Lung (tissue), 12 donors: ENCODE results near the gene STK33. TPM values are rescaled to one million over a fixed set of nuclear protein-coding genes. Genes with fewer than 3 reads are reported as not detected.

Source experiments
- ATAC-seq: fragments of 200-7000 bp; cut with Tn5 transposase; one replicate; pipeline ENCODE4 v1.9.1; 2020; ENCODE audit warnings: moderate number of reproducible peaks; ENCODE audit not compliant: insufficient read depth, low FRiP score
- DNase-seq, 3 donors: peaks; one replicate each; pipeline ENCODE4 v3.0.0-alpha.2; 2013 to 2017
- H3K27ac ChIP-seq, 2 donors: one replicate each; pipeline ENCODE4 v1.5.1; 2013; ENCODE audit warnings: mild to moderate bottlenecking in 2 of 2, moderate library complexity in 2 of 2, control low read depth in 1 of 2, inconsistent platforms in 1 of 2, low read depth in 1 of 2, low read length in 1 of 2
- H3K27me3 ChIP-seq, 3 donors: one replicate each; pipeline ENCODE4 v1.5.1; 2013; ENCODE audit warnings: low read length in 2 of 3; ENCODE audit not compliant: control insufficient read depth in 3 of 3, insufficient read depth in 3 of 3
- H3K36me3 ChIP-seq, 4 donors: one replicate each; pipeline ENCODE4 v1.5.1; 2013; ENCODE audit warnings: low read length in 4 of 4, mild to moderate bottlenecking in 1 of 4, moderate library complexity in 1 of 4; ENCODE audit not compliant: control insufficient read depth in 4 of 4, insufficient read depth in 4 of 4
- H3K4me1 ChIP-seq, 5 donors: one replicate each; pipeline ENCODE4 v1.5.1; 2013; ENCODE audit warnings: low read length in 5 of 5, mild to moderate bottlenecking in 2 of 5, moderate library complexity in 1 of 5; ENCODE audit not compliant: control insufficient read depth in 5 of 5, insufficient read depth in 5 of 5
- H3K4me3 ChIP-seq: one replicate; pipeline ENCODE4 v1.5.1; 2013; ENCODE audit warnings: mild to moderate bottlenecking, control low read depth, moderate library complexity
- H3K9ac ChIP-seq, 2 donors: one replicate each; pipeline ENCODE4 v1.5.1; 2013; ENCODE audit warnings: low read length in 2 of 2, control low read depth in 1 of 2; ENCODE audit not compliant: insufficient read depth in 1 of 2
- H3K9me3 ChIP-seq, 4 donors: one replicate each; pipeline ENCODE4 v1.5.1; 2013; ENCODE audit warnings: low read length in 3 of 4, mild to moderate bottlenecking in 1 of 4, moderate library complexity in 1 of 4; ENCODE audit not compliant: control insufficient read depth in 4 of 4, insufficient read depth in 3 of 4
- CTCF ChIP-seq: IDR thresholded peaks from 2 replicates; pipeline ENCODE4 v1.5.1; 2012; ENCODE audit warnings: mild to moderate bottlenecking; ENCODE audit errors: control extremely low read depth, extremely low read depth
- WGBS, 2 donors: extraction: QIAGEN DNeasy Blood & Tissue Kit; methylation state at CpG; one replicate each; pipeline ENCODE4 v1.1.7; 2013; 5-methylcytosine and 5-hydroxymethylcytosine counted together
- polyA plus RNA-seq, 2 donors: library from polyadenylated mRNA; stranded (reverse); fragments of 200-250 nt; gene quantifications; one replicate each; pipeline ENCODE4 v1.2.1, GENCODE V29; 2013
- total RNA-seq, 2 donors: library from RNA; depleted of rRNA in 1 of 2; stranded (reverse); fragments of >200 nt in 1 of 2; gene quantifications; one replicate each; pipeline ENCODE4 v1.2.1, GENCODE V29; 2014 to 2021
- donor health status: control.
- donor health status: control.
- donor health status: Bipolar disorder and iron deficiency.
- donor health status: healthy.
- donor health status: DM: yes; HTN: yes; CAD: no.

The STK33 gene
- total and polyA plus RNA-seq, 4 donors = 9.5 to 36.5 (median 20.4) TPM

DNA sequence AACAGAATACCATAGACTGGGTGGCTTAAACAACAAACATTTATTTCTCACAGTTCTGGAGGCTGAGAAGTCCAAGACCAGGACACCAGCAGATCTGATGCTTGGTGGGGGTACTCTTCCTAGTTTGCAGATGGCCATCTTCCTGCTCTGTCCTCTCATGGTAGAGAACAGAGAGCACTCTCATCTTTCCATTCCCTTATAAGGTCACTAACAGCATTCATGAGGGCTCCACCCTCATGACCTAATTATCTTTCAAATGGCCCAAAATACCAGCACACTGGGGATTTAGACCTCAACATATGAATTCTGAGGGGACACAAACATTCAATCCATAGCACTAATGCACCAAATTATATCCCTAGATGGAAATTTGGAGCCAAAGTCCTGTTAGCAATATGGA lies 6.1 kb downstream of the STK33 start:
- Histone ChIP-seq H3K36me3 (no peaks in the 10 kb centered on the region), H3K4me3 (no peak overlapping the region), H3K27me3 (peaks cover 0 to 2% (median 0%) of the 10 kb centered on the region in 3 donors), H3K9me3 (peaks cover 0 to 2% (median 0%) of the 10 kb centered on the region in 4 donors), H3K9ac (no peak overlapping the region), H3K4me1 (peaks cover 0 to under 1% (median 0%) of the 10 kb centered on the region in 5 donors), H3K27ac (no peak overlapping the region)
- DNase-seq (no peak), ATAC-seq (no peak)
- no peak for TF ChIP-seq CTCF

- Histone ChIP-seq H3K9ac (no peak overlapping the region), H3K4me1 (no peaks in the 10 kb centered on the region), H3K4me3 (no peak overlapping the region), H3K36me3 (no peaks in the 10 kb centered on the region), H3K27ac (no peak overlapping the region), H3K27me3 (no peaks in the 10 kb centered on the region), H3K9me3 (peaks cover 0 to 2% (median 0%) of the 10 kb centered on the region in 4 donors)
- WGBS, 2 donors = 78 to 84% methylated on average over 2 of the region's 2 CpGs
- TF ChIP-seq CTCF = no peak
- no peak for DNase-seq
- no peak for ATAC-seq
Measured at GRCh38 chr11:8586805-8587204, 7.2 kb downstream of the STK33 start.

- Histone ChIP-seq H3K36me3 (no peaks in the 10 kb centered on the region), H3K9ac (no peak overlapping the region), H3K27me3 (no peaks in the 10 kb centered on the region), H3K27ac (no peak overlapping the region), H3K4me1 (no peaks in the 10 kb centered on the region), H3K9me3 (peaks cover 0 to 2% (median 0%) of the 10 kb centered on the region in 4 donors), H3K4me3 (no peak overlapping the region)
- 95 to 100% methylated on average over 1 of the region's 1 CpG for WGBS, 2 donors
- no peak for TF ChIP-seq CTCF
- DNase-seq (no peak), ATAC-seq (no peak)
Measured at GRCh38 chr11:8586184-8586583, 7.8 kb downstream of the STK33 start.

DNA sequence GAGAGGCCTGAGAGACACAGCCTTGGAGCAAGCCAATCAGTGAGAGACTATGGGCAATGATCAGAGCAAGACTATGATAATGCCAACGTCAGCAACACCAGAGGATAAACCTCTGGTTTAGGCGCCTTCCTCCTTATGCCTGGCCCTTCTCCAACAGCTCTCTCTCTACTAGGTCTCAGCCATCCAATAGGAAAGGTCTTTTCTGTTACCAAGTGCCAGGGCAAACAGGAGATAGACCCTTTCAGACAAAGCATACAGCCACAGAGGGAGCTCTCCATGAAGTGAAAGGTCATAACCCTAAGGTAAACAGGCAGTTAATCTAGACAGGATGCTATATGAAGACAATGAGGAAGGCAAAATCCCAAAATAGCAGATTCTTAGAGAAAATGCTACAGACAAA lies 9.5 kb downstream of the STK33 start:
- 61 to 66% methylated on average over 2 of the region's 2 CpGs for WGBS, 2 donors
- no peak for TF ChIP-seq CTCF
- no peak for ATAC-seq
- Histone ChIP-seq H3K36me3 (no peaks in the 10 kb centered on the region), H3K27me3 (no peaks in the 10 kb centered on the region), H3K4me1 (no peaks in the 10 kb centered on the region), H3K9ac (no peak overlapping the region), H3K27ac (no peak overlapping the region), H3K9me3 (peaks cover 0 to 2% (median 0%) of the 10 kb centered on the region in 4 donors), H3K4me3 (no peak overlapping the region)
- DNase-seq = no peak
